C4-2B (cell line): ENCODE data around the gene MTMR3.
A peak's percentile ranks its signal among the peaks of the same experiment; 100 is the strongest.

ENCODE experiments used
- H3K27ac ChIP-seq: fragments of 450-650 bp; 2 replicates; pipeline ENCODE4 v1.5.1; 2017
- CTCF ChIP-seq: fragments of 450-650 bp; conservative IDR thresholded peaks from 2 replicates; pipeline ENCODE4 v1.5.1; 2017; ENCODE audit warnings: mild to moderate bottlenecking
- ZFX ChIP-seq: fragments of 450-650 bp; IDR thresholded peaks from 2 replicates; pipeline ENCODE4 v1.6.1; 2017

MTMR3 gene

GRCh38 chr22:29994027-29994715, 111.2 kb downstream of the MTMR3 start:
- peak overlapping the region; percentile 72; the same call in 1 of the 2 replicates for H3K27ac ChIP-seq
- peak; percentile 26 for TF ChIP-seq CTCF
- no peak for TF ChIP-seq ZFX

- TF ChIP-seq ZFX = no peak
- no peak for TF ChIP-seq CTCF
- peak overlapping the region; percentile 72; the same call in 1 of the 2 replicates for H3K27ac ChIP-seq
These were observed 112.0 kb downstream of the MTMR3 start for GRCh38 chr22:29994943-29995342.

DNA sequence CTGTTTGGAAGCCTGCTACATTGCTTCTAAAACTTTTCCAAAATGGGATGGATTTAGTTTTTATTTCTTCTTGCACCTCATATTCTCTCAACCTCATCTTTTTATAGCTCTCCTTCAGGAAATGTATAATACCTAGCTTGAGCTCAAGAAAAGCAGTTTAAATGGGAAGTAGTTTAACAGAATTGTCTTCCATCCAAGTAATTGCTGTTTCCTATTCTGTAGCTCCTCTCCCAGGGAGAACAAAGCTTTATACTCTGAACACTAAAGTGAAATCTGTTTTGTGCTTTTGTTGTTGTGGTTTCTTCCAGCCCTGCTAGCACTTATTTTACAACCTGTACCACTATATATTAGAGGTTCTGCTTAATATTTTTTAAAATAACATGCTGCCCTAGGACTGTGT, 114.1 kb downstream of the MTMR3 start:
- H3K27ac ChIP-seq = peak overlapping the region; percentile 14; the same call in 1 of the 2 replicates
- no peak for TF ChIP-seq CTCF
- no peak for TF ChIP-seq ZFX

DNA sequence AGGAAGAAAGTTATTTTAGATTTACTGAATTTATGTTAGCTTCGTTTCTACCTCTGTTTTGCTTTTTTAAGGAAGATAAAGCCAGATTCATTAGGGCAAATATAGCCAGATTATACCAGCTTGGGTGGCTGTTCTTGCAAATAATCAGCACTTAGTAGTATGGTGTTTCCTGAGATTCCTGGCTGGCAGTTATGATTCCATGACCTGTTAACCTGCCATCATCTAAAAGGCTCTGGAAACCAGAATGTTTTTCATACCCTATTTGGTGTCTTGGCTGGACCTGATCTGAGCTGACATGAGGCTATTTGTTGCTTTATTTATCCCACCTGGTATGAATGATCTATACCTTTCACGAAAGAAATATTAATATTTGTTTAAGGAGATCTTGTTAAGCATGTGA, 114.5 kb downstream of the MTMR3 start:
- no peak overlapping the region for H3K27ac ChIP-seq
- TF ChIP-seq ZFX (no peak), CTCF (no peak)

DNA sequence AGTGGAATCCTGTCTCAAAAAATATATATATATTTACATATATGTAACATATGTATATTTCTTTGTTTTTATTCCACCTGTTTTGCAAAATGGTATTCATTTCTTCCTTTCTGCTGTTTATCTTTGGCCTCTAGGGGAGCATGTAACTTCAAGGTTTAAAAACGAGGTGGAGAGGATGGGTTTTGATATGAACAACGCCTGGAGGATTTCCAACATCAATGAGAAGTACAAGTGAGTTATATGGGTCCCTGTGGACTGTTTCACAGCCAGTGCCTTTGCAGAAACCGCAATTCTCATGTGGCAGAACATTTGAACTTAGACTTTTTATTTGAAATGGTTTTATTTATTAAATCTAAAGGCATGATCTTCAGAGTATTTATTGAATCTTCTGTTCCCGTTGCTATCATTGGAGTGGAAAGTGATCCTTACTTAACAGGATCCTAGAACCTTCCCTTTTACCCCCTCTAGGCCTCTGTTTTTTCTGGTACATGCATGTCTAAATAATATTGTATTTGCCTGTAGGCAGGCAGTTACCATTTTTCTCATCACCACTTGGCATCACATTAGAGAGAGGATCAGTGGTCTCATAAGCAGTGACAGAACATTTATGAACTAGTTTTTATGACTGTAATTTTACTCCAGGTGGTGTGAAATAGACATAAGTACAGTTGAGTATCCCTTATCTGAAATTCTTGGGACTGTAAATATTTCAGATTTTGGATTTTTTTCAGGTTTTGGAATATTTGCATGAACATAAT, 115.8 kb downstream of the MTMR3 start:
- TF ChIP-seq CTCF = peak; percentile 56
- no peak for TF ChIP-seq ZFX
- H3K27ac ChIP-seq = no peak overlapping the region

DNA sequence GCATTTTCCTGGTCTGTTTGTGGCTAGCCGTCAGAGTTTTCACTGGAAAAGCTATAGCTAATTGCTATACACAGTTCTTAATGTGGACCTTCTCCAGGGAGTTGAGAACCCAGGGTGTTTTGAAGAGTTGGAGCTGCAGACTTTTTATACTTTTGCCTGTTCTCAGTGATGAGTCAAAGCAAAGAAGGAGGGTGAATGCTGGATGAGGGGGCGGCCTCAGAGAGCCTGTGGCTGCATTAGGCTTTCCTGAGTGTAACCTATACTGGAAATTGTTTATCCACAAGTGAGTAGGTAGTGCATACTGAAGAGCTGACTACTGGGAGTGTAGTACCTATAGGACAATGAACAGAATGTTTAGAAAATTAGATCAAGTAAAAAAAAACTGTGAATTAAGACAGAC, 117.6 kb downstream of the MTMR3 start:
- no peak overlapping the region for H3K27ac ChIP-seq
- TF ChIP-seq ZFX (no peak), CTCF (no peak)

- H3K27ac ChIP-seq = no peak overlapping the region
- TF ChIP-seq ZFX (no peak), CTCF (no peak)
These were observed 118.5 kb downstream of the MTMR3 start for GRCh38 chr22:30001459-30001858.
